GM21515 (cell line): ENCODE results near the gene TAF1C.

Experiments used
- ATAC-seq: cut with Tn5 transposase; IDR thresholded peaks from one replicate; pipeline ENCODE4 v1.9.1; 2021; ENCODE audit not compliant: unreplicated experiment

TAF1C gene

GRCh38 chr16:84161801-84162200 is 25.1 kb downstream of the TAF1C start:
- ATAC-seq: no peak

- no peak for ATAC-seq
These were observed 25.8 kb downstream of the TAF1C start for GRCh38 chr16:84161037-84161436.

GRCh38 chr16:84159800-84160199 is 27.1 kb downstream of the TAF1C start:
- ATAC-seq: no peak

GRCh38 chr16:84159007-84159406 is 27.9 kb downstream of the TAF1C start:
- ATAC-seq: no peak

GRCh38 chr16:84156342-84156784 is 30.5 kb downstream of the TAF1C start:
- ATAC-seq: no peak

GRCh38 chr16:84155771-84156170 is 31.1 kb downstream of the TAF1C start:
- no peak for ATAC-seq

- no peak for ATAC-seq
These were observed 31.6 kb downstream of the TAF1C start for GRCh38 chr16:84155226-84155625.

GRCh38 chr16:84153660-84154214 is 33.1 kb downstream of the TAF1C start:
- ATAC-seq: no peak

- ATAC-seq: no peak
These were observed 35.9 kb downstream of the TAF1C start for GRCh38 chr16:84150926-84151325.

GRCh38 chr16:84144859-84145639 is 41.8 kb downstream of the TAF1C start, which contains the start of the genes DNAAF1 and HSDL1:
Gene DNAAF1, plus strand, starts transcription at chr16:84145308. Its CDS starts 133 bp downstream, at chr16:84145441.
Gene HSDL1, minus strand, starts transcription at chr16:84145177. Its CDS starts 13,856 bp downstream, at chr16:84131321.
- peak; percentile 82 for ATAC-seq

- ATAC-seq: peak; percentile 27
These were observed 42.5 kb downstream of the TAF1C start for GRCh38 chr16:84144209-84144858.

- ATAC-seq: no peak
These were observed 43.1 kb downstream of the TAF1C start for GRCh38 chr16:84143784-84144199.

- ATAC-seq: no peak
These were observed 43.8 kb downstream of the TAF1C start for GRCh38 chr16:84143081-84143480.

- no peak for ATAC-seq
These were observed 45.6 kb downstream of the TAF1C start for GRCh38 chr16:84141143-84141670.

GRCh38 chr16:84139628-84140258 is 47.1 kb downstream of the TAF1C start:
- no peak for ATAC-seq

GRCh38 chr16:84138824-84139627 is 47.8 kb downstream of the TAF1C start:
- ATAC-seq: peak; percentile 83

GRCh38 chr16:84138500-84138823 is 48.4 kb downstream of the TAF1C start:
- no peak for ATAC-seq

GRCh38 chr16:84137769-84138357 is 49.0 kb downstream of the TAF1C start:
- no peak for ATAC-seq

GRCh38 chr16:84137287-84137686 is 49.6 kb downstream of the TAF1C start:
- no peak for ATAC-seq
